Natural killer cell treated with Interleukin-12 subunit alpha and Interleukin-12 subunit beta and Interleukin-15 and Interleukin-18, amount 100 ng/mL, for 72 hours (primary cell): Measurements from ENCODE around the gene AKAP7. TPM values are rescaled to one million over a fixed set of nuclear protein-coding genes. Genes with fewer than 3 reads are reported as not detected.
A peak's percentile ranks its signal among the peaks of the same experiment; 100 is the strongest.

ENCODE experiments used
- ATAC-seq, 2 donors: fragments of 150-1000 bp; cut with Tn5 transposase in 1 of 2; sonication (Bioruptor Pico), chemical (Tn5 transposase) in 1 of 2; 2 replicates each; pipeline ENCODE4 v1.10.0; 2021
- DNase-seq: peaks from one replicate; pipeline ENCODE4 v3.0.0; 2022; ENCODE audit warnings: low spot score
- H3K27ac Mint-ChIP-seq, 2 donors: 1 replicate in 1 of 2; 2 replicates in 1 of 2; pipeline ENCODE4 v1.8.0; 2022; ENCODE audit warnings: mixed read lengths in 2 of 2, mild to moderate bottlenecking in 1 of 2, moderate library complexity in 1 of 2
- H3K27me3 Mint-ChIP-seq, 2 donors: 1 replicate in 1 of 2; 2 replicates in 1 of 2; pipeline ENCODE4 v1.8.0; 2022; ENCODE audit warnings: mixed read lengths in 2 of 2
- H3K36me3 Mint-ChIP-seq: one replicate; pipeline ENCODE4 v1.8.0; 2022; ENCODE audit warnings: mixed read lengths
- H3K4me1 Mint-ChIP-seq, 2 donors: 1 replicate in 1 of 2; 2 replicates in 1 of 2; pipeline ENCODE4 v1.8.0; 2022; ENCODE audit warnings: low read depth in 2 of 2, mixed read lengths in 2 of 2, mild to moderate bottlenecking in 1 of 2
- H3K4me3 Mint-ChIP-seq: one replicate; pipeline ENCODE4 v1.8.0; 2022; ENCODE audit warnings: mixed read lengths
- H3K9me3 Mint-ChIP-seq: 2 replicates; pipeline ENCODE4 v1.8.0; 2022; ENCODE audit warnings: mixed read lengths
- total RNA-seq, 2 donors: library from RNA; stranded (reverse); gene quantifications; one replicate each; pipeline ENCODE4 v1.2.3, GENCODE V29; 2022

AKAP7 gene
- total RNA-seq, 2 donors from 2014 or later: 4.2 to 7.7 TPM

DNA sequence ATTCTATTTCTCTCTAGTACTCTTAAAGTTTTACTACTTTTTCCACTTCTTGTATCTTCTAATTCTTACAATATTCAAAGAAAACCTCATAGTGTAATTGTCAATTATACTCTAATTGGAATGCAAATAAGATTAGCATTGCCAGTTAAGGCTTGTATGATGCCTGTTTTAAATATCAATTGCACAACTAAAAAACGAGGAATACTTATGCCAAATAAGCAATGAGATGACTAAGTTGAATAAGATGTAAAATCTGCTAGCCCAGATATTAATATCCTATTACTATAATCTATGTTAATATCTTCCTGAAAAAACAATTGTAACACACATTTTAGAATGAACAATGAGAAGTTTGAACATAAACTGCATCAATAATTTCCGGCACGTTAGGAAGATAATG lies 13.3 kb upstream of the AKAP7 start:
- Mint-ChIP-seq H3K27me3 (peaks cover 6 to 16% of the 10 kb centered on the region in 2 donors), H3K27ac (no peak overlapping the region), H3K36me3 (no peaks in the 10 kb centered on the region), H3K4me3 (no peak overlapping the region), H3K4me1 (no peaks in the 10 kb centered on the region), H3K9me3 (no peaks in the 10 kb centered on the region)
- no peak for ATAC-seq
- no peak for DNase-seq

DNA sequence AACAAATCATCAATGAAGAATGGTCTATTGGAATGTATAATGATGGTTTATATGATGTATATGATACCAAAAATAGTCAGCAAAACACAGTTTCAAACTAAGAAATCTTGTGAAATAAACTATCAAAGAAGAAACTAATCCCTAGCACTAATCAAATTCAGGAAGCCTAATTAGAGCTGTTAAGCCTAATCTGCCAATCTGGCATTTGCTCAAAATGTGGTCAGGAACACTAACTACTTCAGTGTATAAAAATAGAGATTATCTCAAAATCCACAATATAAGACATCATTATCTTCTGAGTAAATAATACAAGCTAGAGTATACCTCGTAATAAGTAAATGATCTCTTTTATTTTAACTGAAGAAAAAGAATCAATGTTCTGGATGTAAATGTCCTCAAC lies 12.8 kb upstream of the AKAP7 start:
- no peak for ATAC-seq
- Mint-ChIP-seq H3K27ac (no peak overlapping the region), H3K4me3 (no peak overlapping the region), H3K4me1 (no peaks in the 10 kb centered on the region), H3K27me3 (peaks cover 6 to 21% of the 10 kb centered on the region in 2 donors), H3K36me3 (no peaks in the 10 kb centered on the region), H3K9me3 (no peaks in the 10 kb centered on the region)
- no peak for DNase-seq

DNA sequence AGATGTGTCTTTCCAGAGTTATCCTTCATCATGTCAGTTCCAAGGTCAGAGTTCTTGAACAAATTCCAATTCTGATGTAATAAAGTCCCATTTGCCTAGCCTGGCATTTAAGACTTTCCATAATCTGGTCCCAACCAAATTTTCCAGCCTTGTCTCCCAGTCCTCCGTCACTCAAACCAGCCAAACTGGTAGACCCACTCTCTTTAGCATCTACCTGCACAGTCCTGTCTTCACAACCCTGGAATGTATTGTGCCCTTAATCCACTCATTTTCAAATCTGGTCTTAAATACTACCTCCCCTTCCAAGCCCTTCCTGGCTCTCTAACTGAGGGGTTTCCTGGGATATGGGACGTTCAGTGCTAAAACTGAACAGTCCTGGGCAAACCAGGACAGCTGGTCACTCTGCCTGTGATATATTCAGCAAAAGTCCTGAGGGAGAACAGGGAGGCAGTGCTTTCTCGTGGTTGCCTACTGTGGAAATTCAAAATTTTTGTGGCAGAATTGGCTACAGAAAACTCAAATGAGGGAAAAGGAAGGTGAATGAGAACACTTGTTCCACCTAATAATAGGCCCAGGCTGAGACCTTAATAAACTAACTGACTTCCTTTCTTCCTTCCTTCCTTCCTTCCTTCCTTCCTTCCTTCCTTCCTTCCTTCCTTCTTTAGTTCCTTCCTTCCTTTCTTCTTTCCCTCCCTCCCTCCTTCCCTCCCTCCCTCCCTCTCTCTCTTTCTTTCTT lies 10.8 kb upstream of the AKAP7 start:
- no peak for ATAC-seq
- Mint-ChIP-seq H3K27me3 (peaks cover 8 to 26% of the 10 kb centered on the region in 2 donors), H3K36me3 (no peaks in the 10 kb centered on the region), H3K27ac (no peak overlapping the region), H3K4me1 (no peaks in the 10 kb centered on the region), H3K4me3 (no peak overlapping the region), H3K9me3 (no peaks in the 10 kb centered on the region)
- DNase-seq: no peak

DNA sequence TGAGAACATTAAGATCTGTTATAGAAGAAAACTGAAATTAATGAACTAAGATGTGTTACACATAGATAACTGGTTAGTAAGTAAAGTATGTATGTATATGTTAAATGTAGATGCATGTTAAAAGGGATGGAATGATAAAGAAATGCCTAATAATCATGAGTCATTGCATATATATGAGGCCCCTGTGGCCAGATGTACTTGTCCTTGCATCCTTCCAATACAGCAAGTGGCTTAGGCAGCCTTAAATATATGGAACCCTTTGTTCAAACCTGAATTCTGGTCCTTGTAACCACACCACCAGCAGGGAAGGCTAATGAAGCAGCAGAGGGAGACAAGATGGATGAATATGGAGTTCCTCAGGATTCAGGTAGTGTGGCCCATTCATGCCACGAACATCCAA lies 9.8 kb upstream of the AKAP7 start:
- Mint-ChIP-seq H3K9me3 (no peaks in the 10 kb centered on the region), H3K36me3 (no peaks in the 10 kb centered on the region), H3K27me3 (peaks cover 8 to 26% of the 10 kb centered on the region in 2 donors), H3K27ac (no peak overlapping the region), H3K4me3 (no peak overlapping the region), H3K4me1 (no peaks in the 10 kb centered on the region)
- no peak for ATAC-seq
- no peak for DNase-seq

DNA sequence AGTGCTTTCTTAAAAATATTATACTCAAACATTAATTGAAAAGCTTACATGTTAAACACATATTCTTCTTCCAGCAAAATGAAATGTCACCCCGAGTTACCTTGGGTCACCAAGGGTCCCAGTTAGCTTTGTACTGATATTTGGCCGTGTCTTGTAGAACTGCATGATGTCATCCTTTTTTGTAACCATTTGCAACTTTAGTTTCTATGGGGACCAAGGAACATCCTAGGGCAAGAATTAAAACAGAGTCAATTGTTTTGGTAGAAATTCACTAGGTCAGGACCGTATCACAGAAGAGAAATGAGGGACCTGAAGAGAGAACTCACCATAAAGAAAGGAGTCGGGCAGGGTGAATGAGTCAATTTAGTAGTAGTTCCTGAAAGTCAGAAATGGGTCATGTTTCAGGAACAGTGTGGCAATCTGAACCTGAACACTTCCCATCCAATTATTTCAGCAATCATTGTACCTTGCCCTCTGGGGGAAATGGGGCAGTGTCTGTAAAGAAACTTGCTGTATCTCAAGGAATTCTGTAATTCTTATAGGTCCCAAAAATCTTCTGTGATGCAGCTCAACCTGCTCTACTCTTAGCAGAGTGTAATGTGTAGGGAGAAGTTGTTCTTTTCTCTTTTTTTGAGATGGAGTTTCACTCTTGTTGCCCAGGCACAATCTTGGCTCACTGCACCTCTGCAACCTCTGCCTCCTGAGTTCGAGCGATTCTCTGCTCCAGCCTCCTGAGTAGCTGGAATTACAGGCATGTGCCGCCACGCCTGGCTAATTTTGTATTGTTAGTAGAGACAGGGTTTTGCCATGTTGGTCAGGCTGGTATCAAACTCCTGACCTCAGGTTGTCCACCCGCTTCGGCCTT lies 5.3 kb upstream of the AKAP7 start:
- DNase-seq (no peak), ATAC-seq (no peak)
- H3K27ac Mint-ChIP-seq: no peak overlapping the region
- no peak overlapping the region for H3K4me3 Mint-ChIP-seq
- peaks cover 0 to 6% of the 10 kb centered on the region in 2 donors for H3K4me1 Mint-ChIP-seq
- no peaks in the 10 kb centered on the region for H3K9me3 Mint-ChIP-seq
- no peaks in the 10 kb centered on the region for H3K36me3 Mint-ChIP-seq
- H3K27me3 Mint-ChIP-seq: peaks cover 7 to 11% of the 10 kb centered on the region in 2 donors

DNA sequence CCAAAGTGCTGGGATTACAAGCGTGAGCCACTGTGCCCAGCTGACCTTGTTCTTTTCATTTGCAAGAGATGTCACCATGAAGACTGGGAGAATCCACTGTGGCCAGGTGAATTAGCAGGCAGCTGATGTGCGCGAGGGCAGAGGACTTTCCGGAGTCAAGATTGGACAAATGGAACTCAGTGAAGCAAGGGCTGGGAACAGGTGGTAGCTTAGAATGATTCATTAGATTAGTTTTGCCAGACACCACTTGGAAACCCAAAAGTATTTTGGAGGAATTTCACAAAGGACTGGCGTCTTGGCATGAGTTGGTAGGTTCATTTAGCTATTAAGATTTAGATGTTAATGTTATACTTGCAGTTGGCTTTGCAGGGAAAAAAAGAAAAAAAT lies 4.7 kb upstream of the AKAP7 start:
- no peaks in the 10 kb centered on the region for H3K9me3 Mint-ChIP-seq
- no peak for ATAC-seq
- H3K27me3 Mint-ChIP-seq: peaks cover 7 to 11% of the 10 kb centered on the region in 2 donors
- H3K4me3 Mint-ChIP-seq: no peak overlapping the region
- no peak for DNase-seq
- H3K36me3 Mint-ChIP-seq: no peaks in the 10 kb centered on the region
- H3K4me1 Mint-ChIP-seq: peaks cover 0 to 8% of the 10 kb centered on the region in 2 donors
- H3K27ac Mint-ChIP-seq: no peak overlapping the region

DNA sequence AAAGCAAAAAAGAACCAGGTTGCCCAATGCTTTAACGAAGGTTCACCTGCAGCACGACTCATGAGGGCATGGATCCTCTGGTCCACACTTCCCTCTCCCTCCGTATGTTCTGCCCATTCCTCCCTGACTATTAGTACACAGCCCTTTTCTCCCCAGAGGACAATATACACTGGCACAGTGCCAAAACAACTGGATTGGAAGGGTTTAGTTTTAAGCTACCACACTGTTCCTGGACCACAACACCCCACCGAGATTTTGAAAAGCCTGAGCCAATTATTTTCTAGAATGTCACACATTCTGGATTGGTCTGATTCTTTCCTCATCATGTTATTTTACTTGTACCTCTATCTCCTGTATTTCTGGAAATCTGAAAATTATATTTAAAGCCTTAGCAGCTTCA lies 2.9 kb upstream of the AKAP7 start:
- no peaks in the 10 kb centered on the region for H3K36me3 Mint-ChIP-seq

DNA sequence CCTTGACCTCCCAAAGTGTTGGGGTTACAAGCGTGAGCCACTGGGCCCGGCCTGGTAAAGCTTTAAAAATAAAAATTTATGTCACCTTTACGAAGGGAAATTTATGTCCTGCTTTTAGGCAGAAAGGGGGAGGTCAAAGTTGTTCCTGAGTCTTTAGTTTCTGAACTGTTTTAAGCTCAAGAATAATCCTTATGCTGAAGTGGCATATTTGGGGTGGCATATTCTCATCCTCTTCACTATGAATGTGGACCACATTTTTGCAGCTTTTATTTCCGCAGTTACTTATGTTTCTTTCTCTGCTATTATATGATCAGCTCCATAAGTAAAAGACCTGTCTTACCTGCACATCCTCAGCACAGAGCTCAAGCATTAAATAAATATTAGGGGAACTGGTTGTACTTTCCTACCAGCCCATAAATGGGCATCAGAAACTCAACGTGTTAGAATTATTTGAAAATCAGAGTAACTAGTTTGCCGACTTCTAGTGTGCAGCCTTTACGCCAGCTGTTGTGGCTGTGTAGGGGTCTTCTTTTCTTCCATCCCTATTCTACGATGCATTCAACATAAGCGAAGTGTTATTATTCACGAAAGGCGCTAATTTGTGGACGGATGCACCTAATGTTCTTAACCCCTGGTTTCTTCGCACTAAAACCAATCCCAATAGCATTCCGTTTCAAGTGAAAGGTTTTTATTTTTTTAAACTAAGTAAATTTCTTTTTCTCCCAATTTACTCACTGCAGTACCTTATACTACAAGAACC lies 867 bp upstream of the AKAP7 start:
- H3K4me3 Mint-ChIP-seq: peak overlapping the region; percentile 83
- peaks cover 0 to 3% of the 10 kb centered on the region in 2 donors for H3K27me3 Mint-ChIP-seq
- H3K4me1 Mint-ChIP-seq: peaks cover 17 to 23% of the 10 kb centered on the region in 2 donors
- no peak for DNase-seq
- no peaks in the 10 kb centered on the region for H3K36me3 Mint-ChIP-seq
- H3K9me3 Mint-ChIP-seq: no peaks in the 10 kb centered on the region
- peak overlapping the region; percentile 81 to 93 for H3K27ac Mint-ChIP-seq
- ATAC-seq: no peak

More for the DNA sequence above, 2.9 kb upstream of the AKAP7 start:
- ATAC-seq (no peak), DNase-seq (no peak)
- Mint-ChIP-seq H3K4me1 (peaks cover 10 to 18% of the 10 kb centered on the region in 2 donors), H3K4me3 (no peak overlapping the region), H3K9me3 (no peaks in the 10 kb centered on the region), H3K27me3 (peaks cover 5 to 7% of the 10 kb centered on the region in 2 donors), H3K27ac (no peak overlapping the region)

DNA sequence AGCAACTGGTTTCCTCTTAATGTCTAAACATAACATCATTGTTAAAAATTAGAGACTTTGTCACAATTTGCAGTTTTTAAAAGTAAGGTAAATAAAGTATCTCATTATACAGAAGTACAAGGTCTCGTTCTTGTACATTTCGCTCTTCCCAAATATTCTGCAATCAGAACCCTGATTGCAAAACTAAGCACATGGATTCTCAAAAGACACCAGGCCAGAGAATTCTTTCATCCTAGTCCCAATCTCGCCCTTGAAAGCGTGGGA lies 355 bp upstream of the AKAP7 start:
- DNase-seq (no peak), ATAC-seq (no peak)
- Mint-ChIP-seq H3K4me1 (peaks cover 22 to 28% of the 10 kb centered on the region in 2 donors), H3K36me3 (no peaks in the 10 kb centered on the region), H3K27ac (peak overlapping the region; percentile 81 to 93), H3K4me3 (peak overlapping the region; percentile 83), H3K9me3 (no peaks in the 10 kb centered on the region), H3K27me3 (peaks cover 0 to 3% of the 10 kb centered on the region in 2 donors)

DNA sequence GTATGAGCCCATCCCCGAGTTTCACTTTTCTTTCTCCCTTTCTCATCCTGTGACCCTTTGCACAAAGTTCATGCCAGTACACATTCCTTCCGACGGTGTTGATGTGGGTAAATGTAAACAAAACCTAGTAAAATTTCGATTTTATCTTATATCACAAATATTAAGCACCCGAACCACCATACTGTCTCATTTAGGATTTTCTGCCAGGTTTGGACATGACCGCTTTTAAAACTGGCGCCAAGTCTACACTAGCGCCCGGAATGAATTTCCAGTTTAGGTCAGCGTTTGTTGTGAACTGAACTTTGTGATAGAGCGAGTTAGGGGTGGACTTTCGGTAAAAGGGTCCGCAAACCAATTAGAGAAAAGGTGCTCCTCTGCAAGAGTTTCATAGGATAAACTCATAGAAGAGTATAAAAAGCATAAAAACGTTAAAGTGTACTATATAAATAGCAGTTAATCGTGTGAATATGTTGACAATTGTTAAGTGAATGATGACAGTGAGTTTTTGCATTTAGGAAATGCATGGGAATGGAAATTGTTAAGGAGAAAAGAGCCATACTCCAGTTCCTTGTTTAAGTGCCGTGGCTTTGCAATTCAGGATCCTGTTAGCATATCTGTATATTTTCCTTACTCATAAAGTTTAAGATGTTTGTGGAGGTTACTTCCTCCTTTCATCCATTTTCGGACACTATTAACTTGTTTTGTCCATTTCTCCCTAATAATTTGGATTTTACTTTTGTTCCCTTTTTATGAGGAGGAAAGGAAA lies 937 bp downstream of the AKAP7 start:
- Mint-ChIP-seq H3K9me3 (no peaks in the 10 kb centered on the region), H3K4me1 (peaks cover 23 to 28% of the 10 kb centered on the region in 2 donors), H3K27me3 (peaks cover 0 to 3% of the 10 kb centered on the region in 2 donors), H3K4me3 (peak overlapping the region; percentile 99), H3K27ac (peak overlapping the region; percentile 93 to 99), H3K36me3 (no peaks in the 10 kb centered on the region)
- ATAC-seq (no peak), DNase-seq (no peak)

DNA sequence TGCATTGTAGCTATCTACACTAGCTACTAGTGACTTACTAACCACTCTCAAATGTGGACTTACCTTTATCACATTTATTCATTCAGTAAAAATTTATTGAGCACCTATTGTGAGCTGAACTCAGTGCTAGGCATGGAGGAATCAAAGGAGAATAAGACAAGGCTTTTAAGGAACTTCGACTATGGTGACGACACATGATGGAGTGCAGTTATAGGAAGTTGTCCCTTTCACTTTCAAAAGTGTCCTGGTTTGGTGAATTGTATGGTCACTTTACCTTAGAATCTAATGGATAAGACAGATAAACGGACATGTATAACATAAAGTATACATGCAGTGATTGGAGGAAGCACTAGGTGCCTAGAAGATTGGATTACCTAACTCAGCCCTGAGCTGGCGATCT lies 4.3 kb downstream of the AKAP7 start:
- Mint-ChIP-seq H3K27ac (no peak overlapping the region), H3K9me3 (no peaks in the 10 kb centered on the region), H3K4me3 (no peak overlapping the region), H3K36me3 (no peaks in the 10 kb centered on the region), H3K27me3 (no peaks in the 10 kb centered on the region), H3K4me1 (peaks cover 23 to 25% of the 10 kb centered on the region in 2 donors)
- no peak for DNase-seq
- no peak for ATAC-seq

DNA sequence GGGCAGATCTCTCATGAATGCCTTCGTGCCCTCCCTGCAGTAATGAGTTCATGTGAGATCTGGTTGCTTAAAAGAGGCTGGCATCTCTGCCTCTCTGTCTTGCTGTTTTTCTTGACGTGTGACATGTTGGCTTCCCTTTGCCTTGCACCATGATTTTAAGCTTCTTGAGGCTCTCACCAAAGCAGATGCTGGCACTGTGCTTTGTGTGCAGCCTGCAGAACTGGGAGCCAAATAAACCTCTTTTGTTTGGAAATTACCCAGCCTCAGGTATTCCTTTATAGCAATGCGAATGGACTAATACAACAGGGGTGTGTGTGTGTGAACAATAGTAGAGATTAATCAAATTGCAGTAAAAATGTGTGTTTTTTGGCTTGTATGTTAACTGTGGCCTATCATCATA lies 8.1 kb downstream of the AKAP7 start:
- H3K36me3 Mint-ChIP-seq: peaks cover 4% of the 10 kb centered on the region
- H3K4me3 Mint-ChIP-seq: no peak overlapping the region
- no peaks in the 10 kb centered on the region for H3K9me3 Mint-ChIP-seq
- H3K27me3 Mint-ChIP-seq: no peaks in the 10 kb centered on the region
- ATAC-seq (no peak), DNase-seq (no peak)
- H3K27ac Mint-ChIP-seq: no peak overlapping the region
- peaks cover 7 to 8% of the 10 kb centered on the region in 2 donors for H3K4me1 Mint-ChIP-seq

DNA sequence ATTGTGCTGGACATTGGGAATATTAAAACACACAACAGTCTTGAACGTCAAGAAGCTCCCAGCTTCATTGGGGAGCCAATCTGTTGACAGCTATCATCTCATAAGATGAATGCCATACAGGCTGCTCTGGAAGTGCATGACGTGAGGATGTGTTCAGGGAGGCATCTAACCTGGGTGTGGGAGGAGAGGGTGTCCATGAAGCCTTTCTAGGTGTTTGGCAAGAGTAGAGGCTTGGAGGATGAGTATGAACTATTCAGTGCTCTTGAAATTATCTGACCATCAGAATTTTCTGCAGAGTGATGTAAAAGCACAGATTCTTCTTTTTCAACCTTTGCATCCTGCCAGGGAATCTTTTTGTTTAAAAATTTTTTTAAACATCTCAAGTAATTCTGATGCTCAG lies 11.6 kb downstream of the AKAP7 start:
- Mint-ChIP-seq H3K27me3 (no peaks in the 10 kb centered on the region), H3K9me3 (no peaks in the 10 kb centered on the region), H3K4me1 (no peaks in the 10 kb centered on the region), H3K4me3 (no peak overlapping the region), H3K36me3 (peaks cover 4% of the 10 kb centered on the region), H3K27ac (no peak overlapping the region)
- no peak for ATAC-seq
- no peak for DNase-seq
